Stimulated activated CD8-positive, alpha-beta memory T cell treated with anti-CD3 and anti-CD28 coated beads, Interleukin-4, amount 100 ng/mL, for 4 hours (primary cell): ENCODE measurements around the gene CPE.
"Not testable (repeated sequence)": the region's sequence is repeated elsewhere in the genome, so short reads cannot be mapped to it uniquely, and the experiment has no call there.

Experiments used
- DNase-seq, 2 donors: peaks; one replicate each; pipeline ENCODE4 v3.0.0-alpha.2; 2020; ENCODE audit warnings: low read depth in 2 of 2, low spot score in 1 of 2

CPE gene

GRCh38 chr4:165378745-165379677, at the start of gene CPE:
Gene CPE (plus strand): TSS chr4:165379008. CDS start chr4:165379222, 214 bp downstream.
- no peak for DNase-seq

- DNase-seq, result no peak
Observed at GRCh38 chr4:165330071-165330470, 48.7 kb upstream of the CPE start.

GRCh38 chr4:165330666-165331065, 48.1 kb upstream of the CPE start:
- DNase-seq, result no peak

GRCh38 chr4:165331359-165331758, 47.4 kb upstream of the CPE start:
- no peak for DNase-seq

GRCh38 chr4:165331823-165332222, 47.0 kb upstream of the CPE start:
- no peak for DNase-seq

GRCh38 chr4:165332502-165332901, 46.3 kb upstream of the CPE start:
- no peak for DNase-seq

- no peak for DNase-seq
Observed at GRCh38 chr4:165335163-165335703, 43.6 kb upstream of the CPE start.

GRCh38 chr4:165336743-165337142, 42.1 kb upstream of the CPE start:
- no peak for DNase-seq

GRCh38 chr4:165342340-165342739, 36.5 kb upstream of the CPE start:
- not testable (repeated sequence) for DNase-seq

GRCh38 chr4:165343353-165344191, 35.2 kb upstream of the CPE start:
- DNase-seq, result no peak

- no peak for DNase-seq
Observed at GRCh38 chr4:165345666-165346417, 33.0 kb upstream of the CPE start.

GRCh38 chr4:165347647-165348569, 30.9 kb upstream of the CPE start:
- DNase-seq, result no peak

GRCh38 chr4:165351359-165352130, 27.3 kb upstream of the CPE start:
- DNase-seq, result no peak

- DNase-seq, result no peak
Observed at GRCh38 chr4:165355900-165356300, 22.9 kb upstream of the CPE start.

- DNase-seq, result no peak
Observed at GRCh38 chr4:165359506-165359905, 19.3 kb upstream of the CPE start.

GRCh38 chr4:165360041-165360695, 18.6 kb upstream of the CPE start:
- DNase-seq, result no peak

GRCh38 chr4:165360985-165361670, 17.7 kb upstream of the CPE start:
- no peak for DNase-seq

GRCh38 chr4:165361810-165362209, 17.0 kb upstream of the CPE start:
- no peak for DNase-seq
